Posterior vena cava (tissue), 2 donors: ENCODE measurements around the gene TSPAN9. TPM values are rescaled to one million over a fixed set of nuclear protein-coding genes. Genes with fewer than 3 reads are reported as not detected.

ENCODE experiments used
- DNase-seq: peaks from one replicate; pipeline ENCODE4 v3.0.0-alpha.2; 2020; ENCODE audit warnings: low spot score
- intact Hi-C, 2 donors: fragments of 100-400 bp; cut with DNase I; formaldehyde crosslinking; loops; one replicate each; pipeline versions ENCODE4 v1.14.1 to v1.14.2; 2022 to 2023
- total RNA-seq, 2 donors: library from RNA; stranded (reverse); fragmentation: NEBNext Ultra II Directional; extraction: Animal tissue kit (Norgen Biotek cat#: 25700); gene quantifications; one replicate each; pipeline ENCODE4 v1.2.1, GENCODE V29; 2021
- donor health status: DM: yes; HTN: yes; CAD: no.
- donor health status: DM: yes; HTN: yes; CAD: no.

The TSPAN9 gene
- total RNA-seq, 2 donors from 2014 or later = 34.2 to 38.5 TPM

- intact Hi-C loops = no loop called here
These were observed 112.1 kb downstream of the TSPAN9 start for GRCh38 chr12:3189282-3189681.

GRCh38 chr12:3190101-3190500 lies 112.9 kb downstream of the TSPAN9 start:
- intact Hi-C loops = no loop called here
- no peak for DNase-seq

More at GRCh38 chr12:3189282-3189681, 112.1 kb downstream of the TSPAN9 start:
- no peak for DNase-seq

- DNase-seq = no peak
- intact Hi-C loops = no loop called here
These were observed 114.3 kb downstream of the TSPAN9 start for GRCh38 chr12:3191450-3191849.

GRCh38 chr12:3192221-3192620 lies 115.0 kb downstream of the TSPAN9 start:
- intact Hi-C loops = no loop called here
- no peak for DNase-seq

- intact Hi-C loops = no loop called here
- no peak for DNase-seq
These were observed 116.0 kb downstream of the TSPAN9 start for GRCh38 chr12:3193131-3193530.

GRCh38 chr12:3193755-3194154 lies 116.6 kb downstream of the TSPAN9 start:
- intact Hi-C loops = no loop called here

GRCh38 chr12:3195337-3195736 lies 118.2 kb downstream of the TSPAN9 start:
- no peak for DNase-seq
- intact Hi-C loops = no loop called here

More at GRCh38 chr12:3193755-3194154, 116.6 kb downstream of the TSPAN9 start:
- DNase-seq = no peak

GRCh38 chr12:3195859-3196483 lies 118.8 kb downstream of the TSPAN9 start:
- DNase-seq = no peak
- intact Hi-C loops = no loop called here

- intact Hi-C loops = no loop called here
- DNase-seq = no peak
These were observed 119.3 kb downstream of the TSPAN9 start for GRCh38 chr12:3196488-3196887.

- DNase-seq = no peak
- intact Hi-C loops = no loop called here
These were observed 120.1 kb downstream of the TSPAN9 start for GRCh38 chr12:3197131-3197818.

GRCh38 chr12:3199551-3200031 lies 122.4 kb downstream of the TSPAN9 start:
- intact Hi-C loops = loop anchor here in 1 of 2 donors (5.0 kb wide), 2 partner anchors 68 to 127 kb away; no protein-coding TSS in a partner anchor
- no peak for DNase-seq

GRCh38 chr12:3200032-3200617 lies 122.9 kb downstream of the TSPAN9 start:
- intact Hi-C loops = loop anchor here in 1 of 2 donors (5.0 kb wide), 2 partner anchors 67 to 128 kb away; no protein-coding TSS in a partner anchor
- no peak for DNase-seq

GRCh38 chr12:3200814-3201233 lies 123.6 kb downstream of the TSPAN9 start:
- no peak for DNase-seq
- intact Hi-C loops = loop anchor here in 1 of 2 donors (5.0 kb wide), 2 partner anchors 66 to 129 kb away; no protein-coding TSS in a partner anchor

GRCh38 chr12:3201339-3202051 lies 124.3 kb downstream of the TSPAN9 start:
- DNase-seq = no peak
- intact Hi-C loops = loop anchor here in 1 of 2 donors (5.0 kb wide), 2 partner anchors 66 to 129 kb away; no protein-coding TSS in a partner anchor

- intact Hi-C loops = loop anchor here in 1 of 2 donors (5.0 kb wide), 2 partner anchors 65 to 130 kb away; no protein-coding TSS in a partner anchor
- DNase-seq = no peak
These were observed 124.9 kb downstream of the TSPAN9 start for GRCh38 chr12:3202096-3202495.

GRCh38 chr12:3202734-3203446 lies 125.7 kb downstream of the TSPAN9 start:
- intact Hi-C loops = loop anchor here in 1 of 2 donors (5.0 kb wide), 2 partner anchors 64 to 131 kb away; no protein-coding TSS in a partner anchor
- no peak for DNase-seq

GRCh38 chr12:3203713-3204112 lies 126.5 kb downstream of the TSPAN9 start:
- intact Hi-C loops = loop anchor here in 1 of 2 donors (5.0 kb wide), 2 partner anchors 64 to 131 kb away; no protein-coding TSS in a partner anchor

GRCh38 chr12:3204143-3204542 lies 127.0 kb downstream of the TSPAN9 start:
- DNase-seq = no peak
- intact Hi-C loops = loop anchor here in 1 of 2 donors (5.0 kb wide), 2 partner anchors 63 to 132 kb away; no protein-coding TSS in a partner anchor

More at GRCh38 chr12:3203713-3204112, 126.5 kb downstream of the TSPAN9 start:
- DNase-seq = no peak
